PC-9 (cell line): ENCODE measurements around the gene ARHGEF12.

ENCODE experiments used
- CTCF ChIP-seq: fragments of 200-600 bp; sonication (generic); conservative IDR thresholded peaks from 2 replicates; pipeline ENCODE4 v1.6.1; 2017; ENCODE audit warnings: mixed run types, antibody characterized with exemption, mild to moderate bottlenecking, moderate library complexity
- EZH2 ChIP-seq: fragments of 200-600 bp; sonication (generic); IDR thresholded peaks from 2 replicates; pipeline ENCODE4 v1.8.0; 2017; ENCODE audit warnings: antibody characterized with exemption, low read depth

DNA sequence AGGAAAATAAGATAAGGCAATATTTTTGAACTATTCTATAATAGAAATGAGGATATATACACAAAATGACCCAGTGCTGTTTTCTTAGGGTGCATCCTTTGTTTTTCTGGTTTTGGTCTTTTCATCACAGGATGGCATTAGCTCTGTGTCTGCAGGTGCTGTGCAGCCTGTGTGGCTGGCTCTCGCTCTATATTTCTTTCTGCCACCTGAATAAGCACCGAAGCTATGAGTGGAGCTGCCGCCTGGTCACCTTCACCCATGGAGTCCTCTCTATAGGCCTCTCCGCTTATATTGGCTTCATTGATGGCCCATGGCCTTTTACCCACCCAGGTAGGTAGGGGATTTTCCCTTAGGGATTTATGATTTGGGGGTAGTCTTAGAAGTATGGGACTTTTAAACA lies 8.9 kb upstream of the ARHGEF12 start:
- TF ChIP-seq CTCF: no peak
- TF ChIP-seq EZH2: no peak
